DMS79 treated with DMSO at 0.1 percent for 48 hours (cell line): ENCODE measurements around the gene ITGA11.
A peak's percentile ranks its signal among the peaks of the same experiment; 100 is the strongest.

Experiments used
- DNase-seq: peaks from one replicate; lab custom pipeline; 2025; lab: John Stamatoyannopoulos, UW

The ITGA11 gene

DNA sequence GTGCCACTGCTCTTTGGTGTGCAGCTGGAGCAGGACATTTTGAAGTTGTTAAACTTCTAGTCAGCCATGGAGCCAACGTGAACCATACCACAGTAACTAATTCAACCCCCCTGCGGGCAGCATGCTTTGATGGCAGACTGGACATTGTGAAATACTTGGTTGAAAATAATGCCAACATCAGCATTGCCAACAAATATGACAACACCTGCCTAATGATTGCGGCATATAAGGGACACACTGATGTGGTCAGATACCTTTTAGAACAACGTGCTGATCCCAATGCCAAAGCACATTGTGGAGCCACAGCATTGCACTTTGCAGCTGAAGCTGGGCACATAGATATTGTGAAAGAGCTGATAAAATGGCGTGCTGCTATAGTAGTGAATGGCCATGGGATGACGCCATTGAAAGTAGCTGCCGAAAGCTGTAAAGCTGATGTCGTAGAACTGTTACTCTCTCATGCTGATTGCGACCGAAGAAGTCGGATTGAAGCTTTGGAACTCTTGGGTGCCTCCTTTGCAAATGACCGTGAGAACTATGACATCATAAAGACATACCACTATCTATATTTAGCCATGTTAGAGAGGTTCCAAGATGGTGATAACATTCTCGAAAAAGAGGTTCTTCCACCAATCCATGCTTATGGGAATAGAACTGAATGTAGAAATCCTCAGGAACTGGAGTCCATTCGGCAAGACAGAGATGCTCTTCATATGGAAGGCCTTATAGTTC is 142.2 kb downstream of the ITGA11 start:
- no peak for DNase-seq

DNA sequence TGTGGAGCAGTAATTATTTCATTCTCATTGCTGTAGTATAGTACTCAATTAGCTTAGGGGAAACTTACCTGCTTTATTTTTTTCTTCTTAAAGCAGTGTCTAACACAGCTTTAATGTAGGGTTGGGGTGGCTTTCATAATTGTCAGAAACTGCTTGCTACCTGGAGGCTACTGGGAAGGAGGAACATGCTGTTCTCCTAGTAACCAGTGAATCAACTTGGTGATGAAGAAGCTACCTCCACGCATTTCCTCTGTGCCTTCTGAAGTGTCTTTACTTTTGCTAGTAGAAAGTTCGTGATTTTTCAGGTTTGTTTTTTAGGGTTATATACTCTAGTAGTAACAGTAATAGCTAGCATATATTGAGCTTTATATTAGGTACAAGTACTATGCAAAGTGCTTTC is 142.9 kb downstream of the ITGA11 start:
- no peak for DNase-seq

GRCh38 chr15:68286256-68286655 is 145.7 kb downstream of the ITGA11 start:
- no peak for DNase-seq

- DNase-seq: no peak
These were observed 146.5 kb downstream of the ITGA11 start for GRCh38 chr15:68285259-68285980.

- no peak for DNase-seq
These were observed 147.2 kb downstream of the ITGA11 start for GRCh38 chr15:68284616-68285258.

DNA sequence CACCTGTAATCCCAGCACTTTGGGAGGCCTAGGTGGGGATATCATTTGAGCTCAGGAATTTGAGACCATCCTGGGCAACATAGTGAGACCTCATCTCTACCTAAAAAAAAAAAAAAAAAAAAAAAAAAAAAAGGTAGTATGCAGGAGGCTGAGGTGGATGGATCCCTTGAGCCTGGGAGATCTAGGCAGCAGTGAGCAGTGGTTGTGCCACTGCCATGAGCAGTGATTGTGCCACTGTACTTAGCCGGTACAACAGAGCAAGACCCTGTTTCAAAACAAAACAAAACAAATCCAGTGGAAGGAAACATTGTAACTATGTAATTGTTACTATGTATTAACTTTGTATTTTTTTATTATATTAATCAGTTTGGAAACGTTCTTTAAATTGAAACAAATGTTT is 148.6 kb downstream of the ITGA11 start:
- no peak for DNase-seq

- DNase-seq: no peak
These were observed 151.0 kb downstream of the ITGA11 start for GRCh38 chr15:68281008-68281407.

- DNase-seq: no peak
These were observed 151.9 kb downstream of the ITGA11 start for GRCh38 chr15:68279779-68280753.

DNA sequence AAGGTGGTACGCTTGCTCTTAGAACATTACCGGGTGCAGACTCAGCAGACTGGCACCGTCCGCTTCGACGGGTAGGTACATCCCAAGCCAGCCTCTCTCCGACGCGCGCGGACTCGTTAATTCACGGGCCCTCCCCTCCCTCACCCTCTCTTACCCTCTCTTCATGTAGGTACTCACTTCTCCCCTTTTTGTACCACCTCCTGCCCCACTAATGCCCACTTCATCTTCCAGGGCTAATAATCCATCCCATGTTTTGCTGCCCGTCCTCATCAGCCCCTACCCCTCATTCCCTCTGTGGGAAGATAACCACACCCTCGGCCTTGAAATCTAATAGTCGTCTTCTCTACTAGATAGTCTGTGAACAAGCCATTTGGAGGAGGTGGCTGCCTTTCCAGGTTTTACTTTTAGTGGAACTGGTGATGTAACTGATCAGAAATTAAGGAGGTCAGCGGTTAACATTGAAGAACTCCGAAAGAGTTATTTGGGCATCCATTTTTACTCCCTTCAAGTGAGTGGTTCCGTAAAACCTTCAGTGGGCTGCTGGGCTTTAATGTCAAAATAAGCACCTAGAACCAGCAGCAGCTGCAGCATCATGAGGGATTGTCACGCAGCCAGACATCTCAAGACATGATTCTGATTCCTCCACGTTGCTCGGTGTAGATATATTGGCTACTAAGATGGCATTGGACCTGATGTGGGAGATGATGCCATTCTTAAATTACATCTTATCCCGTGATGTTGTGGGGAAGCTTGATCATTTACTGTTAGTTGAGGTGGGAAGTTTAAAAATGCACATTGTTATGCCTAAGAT is 153.2 kb downstream of the ITGA11 start:
- peak; percentile 1 for DNase-seq

DNA sequence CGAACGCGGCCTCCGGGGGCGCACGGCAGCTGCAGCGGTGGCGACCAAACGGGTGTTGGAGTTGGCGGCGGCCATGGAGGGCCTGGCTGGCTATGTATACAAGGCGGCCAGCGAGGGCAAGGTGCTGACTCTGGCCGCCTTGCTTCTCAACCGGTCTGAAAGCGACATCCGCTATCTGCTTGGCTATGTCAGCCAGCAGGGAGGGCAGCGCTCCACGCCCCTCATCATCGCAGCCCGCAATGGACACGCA is 153.7 kb downstream of the ITGA11 start:
- no peak for DNase-seq

- peak; percentile 62 for DNase-seq
These were observed 154.2 kb downstream of the ITGA11 start, which contains the start of gene FEM1B for GRCh38 chr15:68277603-68278344. Gene FEM1B (plus strand): TSS chr15:68277745. CDS start chr15:68278418, 673 bp downstream.

DNA sequence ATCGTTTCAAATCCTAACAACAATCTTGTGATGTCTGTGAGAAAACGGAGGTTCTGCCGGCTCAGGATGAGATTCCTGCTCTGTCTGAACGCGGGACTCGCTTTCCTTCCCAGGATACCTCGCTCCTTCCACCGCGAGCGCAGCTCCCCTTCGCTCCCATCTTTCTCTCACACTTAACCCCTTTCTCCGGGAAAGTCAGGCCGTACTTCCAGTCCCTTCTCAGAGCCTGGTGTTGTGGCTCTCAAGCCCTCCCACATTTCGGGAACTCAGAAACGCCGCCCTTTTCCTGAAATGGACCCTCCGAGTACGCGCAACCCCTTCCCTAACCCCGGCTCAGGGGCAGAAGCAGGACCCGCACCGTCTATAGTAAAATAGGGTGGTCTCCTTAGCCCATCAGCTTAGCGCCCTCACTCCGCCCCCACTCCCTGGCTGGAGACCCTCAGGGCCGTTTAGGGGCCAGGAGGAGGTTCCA is 154.8 kb downstream of the ITGA11 start:
- peak; percentile 47 for DNase-seq

DNA sequence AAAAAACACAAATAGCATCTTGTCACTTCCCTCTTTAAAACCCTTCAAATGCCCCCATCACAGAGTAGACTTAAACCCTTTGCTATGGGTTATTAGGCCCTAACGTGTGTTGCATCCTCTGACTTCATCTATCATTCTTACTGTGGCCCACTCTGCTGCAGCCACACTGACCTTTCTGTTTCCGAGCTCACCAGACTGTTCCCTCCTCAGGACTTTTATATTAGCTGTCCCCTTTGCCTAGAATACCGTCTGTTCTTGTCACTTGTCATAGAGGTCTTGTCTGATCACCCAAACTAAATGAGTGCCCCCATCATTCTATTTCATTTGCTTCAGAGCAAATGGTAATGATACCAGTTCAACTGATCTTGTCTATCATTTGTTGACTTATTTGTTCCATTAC is 155.3 kb downstream of the ITGA11 start:
- DNase-seq: peak; percentile 38

DNA sequence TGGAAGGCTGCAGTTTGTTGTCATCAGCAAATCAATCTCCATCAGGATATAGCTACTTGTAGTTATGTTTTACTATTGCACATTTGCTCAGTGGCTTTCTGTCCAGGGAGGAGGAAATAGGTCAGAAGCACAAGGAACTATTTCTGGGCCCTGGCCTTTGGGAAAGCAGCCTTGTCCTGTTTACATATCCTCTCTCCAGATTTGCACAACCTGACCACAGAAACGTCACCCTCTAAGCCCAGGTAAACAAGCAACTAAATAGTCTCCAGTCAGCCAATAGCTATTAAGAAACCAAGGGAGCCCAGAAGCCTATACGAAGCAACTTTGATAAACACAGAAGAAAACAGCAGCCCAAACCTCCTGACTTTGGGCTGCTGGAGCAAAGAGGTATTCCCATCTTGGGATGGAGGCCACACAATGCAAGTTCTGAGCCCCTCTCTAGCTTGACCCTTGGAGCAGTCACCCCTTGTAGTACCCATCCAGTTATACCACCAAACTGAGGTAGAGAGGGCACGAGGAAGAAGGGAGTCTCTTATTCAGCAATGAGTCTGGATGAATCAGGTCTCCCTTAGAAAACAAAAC is 156.7 kb downstream of the ITGA11 start:
- no peak for DNase-seq

- no peak for DNase-seq
These were observed 157.6 kb downstream of the ITGA11 start for GRCh38 chr15:68274201-68274848.

GRCh38 chr15:68272721-68273271 is 159.2 kb downstream of the ITGA11 start:
- DNase-seq: no peak

- no peak for DNase-seq
These were observed 160.0 kb downstream of the ITGA11 start for GRCh38 chr15:68271854-68272471.

DNA sequence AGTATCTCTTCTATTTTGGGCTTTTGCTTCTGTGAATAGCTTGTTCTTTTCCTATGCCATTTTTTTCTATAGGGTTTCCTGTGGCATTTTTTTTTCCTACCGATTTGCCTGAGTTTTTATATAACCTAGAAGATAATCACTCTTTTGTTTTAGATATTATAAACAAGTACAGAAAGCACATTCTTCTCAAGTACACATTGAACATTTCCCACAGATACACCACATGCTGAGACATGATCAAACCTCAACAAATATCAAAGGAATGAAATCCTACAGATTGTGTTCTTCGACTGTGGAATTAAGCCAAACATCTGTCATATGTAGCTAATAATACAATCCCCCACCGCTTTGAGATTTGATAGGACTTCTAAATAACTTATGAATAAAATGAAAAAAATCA is 163.6 kb downstream of the ITGA11 start:
- DNase-seq: no peak

- DNase-seq: peak; percentile 0
These were observed 166.3 kb downstream of the ITGA11 start for GRCh38 chr15:68265674-68266073.
